Measurements from ENCODE around the gene PTGDR2. TPM values are rescaled to one million over a fixed set of nuclear protein-coding genes. Genes with fewer than 3 reads are reported as not detected.

The PTGDR2 gene
- total RNA-seq, 1 experiment from 2014 or later, result 0.12 TPM

GRCh38 chr11:60847896-60848295 is 7.9 kb downstream of the PTGDR2 start:
- peaks cover 50% of the 10 kb centered on the region for H3K79me2 ChIP-seq (ENCODE audit: insufficient read depth, low read length)
- H3K4me1 ChIP-seq (ENCODE audit: control insufficient read depth in 1 of 2, insufficient read depth in 2 of 2, low read length in 2 of 2), result peaks cover 10 to 16% of the 10 kb centered on the region in 2 experiments
- H3K4me3 ChIP-seq (replicated peaks in 1 of 2; ENCODE audit: low read depth in 1 of 2, low read length in 2 of 2), result no peak overlapping the region
- intact Hi-C loops (cut with micrococcal nuclease), result no loop called here
- no peak overlapping the region for H2AFZ ChIP-seq (ENCODE audit: low read depth, low read length, poor library complexity, severe bottlenecking)
- no peaks in the 10 kb centered on the region for H3K9me2 ChIP-seq (ENCODE audit: insufficient read depth)
- no peaks in the 10 kb centered on the region for H3K27me3 ChIP-seq (ENCODE audit: insufficient read depth, low read length)
- H3K27ac ChIP-seq (ENCODE audit: low read depth, low read length), result no peak overlapping the region
- no peak overlapping the region for H3K4me2 ChIP-seq (ENCODE audit: low read length)
- TF ChIP-seq YY1 (IDR thresholded peaks at IDR 0.05; ENCODE audit: extremely low read depth, insufficient replicate concordance, low read depth, low read length) (no peak), EGR1 (IDR thresholded peaks at IDR 0.05; ENCODE audit: low read depth) (no peak), ELF1 (IDR thresholded peaks at IDR 0.05; ENCODE audit: borderline replicate concordance, low read depth) (no peak), ZBTB33 (IDR thresholded peaks at IDR 0.05; ENCODE audit: extremely low read depth, insufficient replicate concordance, low read length) (no peak), REST (IDR thresholded peaks at IDR 0.05; ENCODE audit: low read depth) (no peak), CTCF (IDR thresholded peaks at IDR 0.05 in 2 of 3, conservative IDR thresholded peaks at IDR 0.05 in 1 of 3; ENCODE audit: borderline replicate concordance in 1 of 3, insufficient read depth in 1 of 3, low read depth in 2 of 3, low read length in 2 of 3) (no peak), POLR2AphosphoS5 (IDR thresholded peaks at IDR 0.05; ENCODE audit: low read depth, low read length) (no peak), SP1 (IDR thresholded peaks at IDR 0.05; ENCODE audit: low read depth) (no peak), ATF3 (IDR thresholded peaks at IDR 0.05) (no peak), FOSL1 (IDR thresholded peaks at IDR 0.05; ENCODE audit: low read depth) (no peak), SIN3A (IDR thresholded peaks at IDR 0.05; ENCODE audit: low read depth) (no peak)
- ChIA-PET RAD21 (ENCODE audit: low non-redundant PET in 1 of 2, low total read pairs in 2 of 2, uncharacterized antibody in 2 of 2, unreplicated experiment in 2 of 2) (no interaction called here), CTCF (no interaction called here), POLR2A (no interaction called here)
- no peaks in the 10 kb centered on the region for H3K9me3 ChIP-seq (ENCODE audit: control insufficient read depth in 1 of 2, insufficient read depth in 1 of 2, low read depth in 1 of 2, low read length in 2 of 2)
- DNase-seq (ENCODE audit: low read depth, low spot score) (no peak), ATAC-seq (no peak)
- no peak overlapping the region for H3K9ac ChIP-seq (ENCODE audit: low read length)
- no peaks in the 10 kb centered on the region for H4K20me1 ChIP-seq (ENCODE audit: insufficient read depth)
- no TSS peak for BruUV-seq (replicated peaks)
- H3K36me3 ChIP-seq (ENCODE audit: control insufficient read depth in 1 of 2, insufficient read depth in 2 of 2, low read length in 2 of 2), result peaks cover 23 to 66% of the 10 kb centered on the region in 2 experiments

Data from HCT116 (cell line).